B cell (primary cell): ENCODE measurements around the gene CT45A3.
"Not testable (repeated sequence)": the region's sequence is repeated elsewhere in the genome, so short reads cannot be mapped to it uniquely, and the experiment has no call there.

Experiments used
- CTCF ChIP-seq: fragments of 200-600 bp; IDR thresholded peaks from one replicate; pipeline ENCODE4 v1.8.0; 2022; ENCODE audit warnings: antibody characterized with exemption, mild to moderate bottlenecking
- EZH2 ChIP-seq: IDR thresholded peaks from 2 replicates; pipeline ENCODE4 v1.6.1; 2012; ENCODE audit warnings: borderline replicate concordance, low read depth, mild to moderate bottlenecking, moderate library complexity, low read length; ENCODE audit not compliant: insufficient read depth, poor library complexity, severe bottlenecking

- not testable (repeated sequence) for TF ChIP-seq CTCF, EZH2
Observed at GRCh38 chrX:135802687-135803086, 34.7 kb upstream of the CT45A3 start, which contains the start of gene CT45A6.
